Astrocyte (in vitro differentiated cells and primary cell): ENCODE measurements around the gene ZNF407. TPM values are rescaled to one million over a fixed set of nuclear protein-coding genes. Genes with fewer than 3 reads are reported as not detected.

Experiments used
- DNase-seq: peaks from one replicate; pipeline ENCODE4 v3.0.0-alpha.2; 2010; ENCODE audit warnings: low read depth
- FAIRE-seq: peaks from 2 replicates; lab custom pipeline; 2011; peaks lifted over from hg19 to GRCh38; lab: Jason Lieb, UNC
- H2AFZ ChIP-seq: 2 replicates; pipeline ENCODE4 v1.6.0; 2012; ENCODE audit warnings: low read depth, low read length, inconsistent platforms
- H3K27ac ChIP-seq: 2 replicates; pipeline ENCODE4 v1.5.1; 2011; ENCODE audit warnings: low read depth, low read length, inconsistent platforms
- H3K27me3 ChIP-seq: 2 replicates; pipeline ENCODE4 v1.6.0; 2011; ENCODE audit warnings: low read length, inconsistent platforms; ENCODE audit not compliant: insufficient read depth
- H3K36me3 ChIP-seq: 2 replicates; pipeline ENCODE4 v1.5.1; 2011; ENCODE audit warnings: low read length, inconsistent platforms; ENCODE audit not compliant: insufficient read depth
- H3K4me1 ChIP-seq: 2 replicates; pipeline ENCODE4 v1.5.1; 2011; ENCODE audit warnings: low read length, inconsistent platforms; ENCODE audit not compliant: insufficient read depth
- H3K4me2 ChIP-seq: 2 replicates; pipeline ENCODE4 v1.6.0; 2012; ENCODE audit warnings: low read length, inconsistent platforms
- H3K4me3 ChIP-seq: 2 replicates; pipeline ENCODE4 v1.5.1; 2011; ENCODE audit warnings: low read depth, mild to moderate bottlenecking, low read length, inconsistent platforms; ENCODE audit not compliant: insufficient read depth
- H3K79me2 ChIP-seq: 2 replicates; pipeline ENCODE4 v1.6.0; 2012; ENCODE audit warnings: mild to moderate bottlenecking, low read length, inconsistent platforms; ENCODE audit not compliant: insufficient read depth
- H3K9ac ChIP-seq: 2 replicates; pipeline ENCODE4 v1.6.0; 2012; ENCODE audit warnings: mild to moderate bottlenecking, low read length, inconsistent platforms
- H3K9me3 ChIP-seq: 2 replicates; pipeline ENCODE4 v1.5.1; 2012; ENCODE audit warnings: low read depth, mild to moderate bottlenecking, low read length, inconsistent platforms; ENCODE audit not compliant: insufficient read depth
- H4K20me1 ChIP-seq: 2 replicates; pipeline ENCODE4 v1.6.0; 2012; ENCODE audit warnings: low read length, inconsistent platforms; ENCODE audit not compliant: insufficient read depth
- H3K27ac Mint-ChIP-seq: one replicate; pipeline ENCODE4 v1.8.0; 2021; ENCODE audit warnings: mild to moderate bottlenecking, mixed read lengths; ENCODE audit not compliant: unreplicated experiment
- H3K27me3 Mint-ChIP-seq: one replicate; pipeline ENCODE4 v1.8.0; 2021; ENCODE audit warnings: low read depth, mixed read lengths; ENCODE audit not compliant: unreplicated experiment
- H3K36me3 Mint-ChIP-seq: one replicate; pipeline ENCODE4 v1.8.0; 2021; ENCODE audit warnings: low read depth, mixed read lengths; ENCODE audit not compliant: unreplicated experiment
- H3K4me1 Mint-ChIP-seq: one replicate; pipeline ENCODE4 v1.8.0; 2021; ENCODE audit warnings: low read depth, mixed read lengths; ENCODE audit not compliant: unreplicated experiment
- H3K4me3 Mint-ChIP-seq: one replicate; pipeline ENCODE4 v1.8.0; 2021; ENCODE audit warnings: mild to moderate bottlenecking, moderate library complexity, mixed read lengths; ENCODE audit not compliant: unreplicated experiment
- H3K9me3 Mint-ChIP-seq: one replicate; pipeline ENCODE4 v1.8.0; 2021; ENCODE audit warnings: mild to moderate bottlenecking, mixed read lengths; ENCODE audit not compliant: unreplicated experiment
- CTCF ChIP-seq: IDR thresholded peaks from 2 replicates; pipeline ENCODE4 v1.5.1; 2011; ENCODE audit warnings: low read depth, mild to moderate bottlenecking, inconsistent platforms, low read length, moderate library complexity; ENCODE audit not compliant: insufficient read depth
- EZH2 ChIP-seq: IDR thresholded peaks from 2 replicates; pipeline ENCODE4 v1.6.1; 2012; ENCODE audit warnings: mild to moderate bottlenecking, low read length, inconsistent platforms; ENCODE audit not compliant: insufficient read depth
- total RNA-seq: library from RNA; stranded (reverse); gene quantifications from 2 replicates; pipeline ENCODE4 v1.2.1, GENCODE V29; 2021

Gene ZNF407
- total RNA-seq, 1 donor from 2014 or later = 13.8 TPM

- no peak for FAIRE-seq
- no peak overlapping the region for H3K27ac ChIP-seq
- no peaks in the 10 kb centered on the region for H3K36me3 ChIP-seq
- no peak for DNase-seq
- no peaks in the 10 kb centered on the region for H3K27me3 ChIP-seq
- no peaks in the 10 kb centered on the region for H3K9me3 ChIP-seq
- Mint-ChIP-seq H3K9me3 (no peaks in the 10 kb centered on the region), H3K27ac (no peak overlapping the region), H3K4me1 (no peaks in the 10 kb centered on the region), H3K4me3 (no peak overlapping the region), H3K27me3 (no peaks in the 10 kb centered on the region), H3K36me3 (peaks cover 6% of the 10 kb centered on the region)
- H3K4me3 ChIP-seq = no peak overlapping the region
- H3K4me1 ChIP-seq = no peaks in the 10 kb centered on the region
- H3K79me2 ChIP-seq = no peaks in the 10 kb centered on the region
- TF ChIP-seq EZH2 (no peak), CTCF (no peak)
- no peak overlapping the region for H3K9ac ChIP-seq
- no peaks in the 10 kb centered on the region for H4K20me1 ChIP-seq
- H3K4me2 ChIP-seq = no peak overlapping the region
- no peak overlapping the region for H2AFZ ChIP-seq
Measured at GRCh38 chr18:74982946-74983635, 385.4 kb downstream of the ZNF407 start.

- DNase-seq = no peak
- no peak overlapping the region for H3K4me3 ChIP-seq
- H3K4me2 ChIP-seq = no peak overlapping the region
- no peaks in the 10 kb centered on the region for H4K20me1 ChIP-seq
- H3K36me3 ChIP-seq = no peaks in the 10 kb centered on the region
- TF ChIP-seq EZH2 (no peak), CTCF (no peak)
- Mint-ChIP-seq H3K4me1 (peaks cover 6% of the 10 kb centered on the region), H3K36me3 (no peaks in the 10 kb centered on the region), H3K27ac (no peak overlapping the region), H3K9me3 (no peaks in the 10 kb centered on the region), H3K4me3 (no peak overlapping the region), H3K27me3 (no peaks in the 10 kb centered on the region)
- no peak overlapping the region for H3K27ac ChIP-seq
- H2AFZ ChIP-seq = no peak overlapping the region
- FAIRE-seq = no peak
- no peaks in the 10 kb centered on the region for H3K27me3 ChIP-seq
- no peaks in the 10 kb centered on the region for H3K79me2 ChIP-seq
- no peaks in the 10 kb centered on the region for H3K4me1 ChIP-seq
- H3K9ac ChIP-seq = no peak overlapping the region
- no peaks in the 10 kb centered on the region for H3K9me3 ChIP-seq
Measured at GRCh38 chr18:74989134-74989533, 391.5 kb downstream of the ZNF407 start.

- Histone ChIP-seq H4K20me1 (no peaks in the 10 kb centered on the region), H3K27me3 (no peaks in the 10 kb centered on the region), H3K9me3 (no peaks in the 10 kb centered on the region), H3K4me3 (no peak overlapping the region), H3K79me2 (no peaks in the 10 kb centered on the region), H3K27ac (no peak overlapping the region), H3K4me1 (peaks cover 9% of the 10 kb centered on the region), H2AFZ (no peak overlapping the region), H3K9ac (no peak overlapping the region), H3K36me3 (no peaks in the 10 kb centered on the region), H3K4me2 (peak overlapping the region; percentile 18)
- H3K9me3 Mint-ChIP-seq = no peaks in the 10 kb centered on the region
- no peak for TF ChIP-seq CTCF
- no peak for TF ChIP-seq EZH2
- DNase-seq (peak; percentile 39), FAIRE-seq (no peak)
- H3K27me3 Mint-ChIP-seq = no peaks in the 10 kb centered on the region
- H3K4me1 Mint-ChIP-seq = peaks cover 21% of the 10 kb centered on the region
- H3K4me3 Mint-ChIP-seq = no peak overlapping the region
- no peak overlapping the region for H3K27ac Mint-ChIP-seq
- no peaks in the 10 kb centered on the region for H3K36me3 Mint-ChIP-seq
Measured at GRCh38 chr18:74990563-74991081, 393.0 kb downstream of the ZNF407 start.
